Astrocyte (in vitro differentiated cells and primary cell): Measurements from ENCODE around the gene PCNP.

Experiments
- CTCF ChIP-seq: IDR thresholded peaks from 2 replicates; pipeline ENCODE4 v1.5.1; 2011; ENCODE audit warnings: low read depth, mild to moderate bottlenecking, inconsistent platforms, low read length, moderate library complexity; ENCODE audit not compliant: insufficient read depth
- EZH2 ChIP-seq: IDR thresholded peaks from 2 replicates; pipeline ENCODE4 v1.6.1; 2012; ENCODE audit warnings: mild to moderate bottlenecking, low read length, inconsistent platforms; ENCODE audit not compliant: insufficient read depth

- peak; percentile 97 for TF ChIP-seq CTCF
- no peak for TF ChIP-seq EZH2
These were observed at the start of gene PCNP for GRCh38 chr3:101573449-101574387.
